Fibroblast of lung (primary cell): Measurements from ENCODE around the gene ABLIM3. TPM values are rescaled to one million over a fixed set of nuclear protein-coding genes. Genes with fewer than 3 reads are reported as not detected.

Source experiments
- DNase-seq, 2 donors: peaks; one replicate each; pipeline versions ENCODE4 v3.0.0 to v3.0.0-alpha.2; 2010; ENCODE audit warnings: low read depth in 2 of 2
- H2AFZ ChIP-seq: 2 replicates; pipeline ENCODE4 v1.5.1; 2012; ENCODE audit warnings: low read length, control low read depth, inconsistent platforms
- H3K27ac ChIP-seq: 2 replicates; pipeline ENCODE4 v1.5.1; 2011; ENCODE audit warnings: low read length, control low read depth; ENCODE audit not compliant: insufficient read depth
- H3K27me3 ChIP-seq: 2 replicates; pipeline ENCODE4 v1.5.1; 2011; ENCODE audit warnings: mild to moderate bottlenecking, low read length; ENCODE audit not compliant: control insufficient read depth, insufficient read depth
- H3K36me3 ChIP-seq: 2 replicates; pipeline ENCODE4 v1.5.1; 2011; ENCODE audit warnings: low read length; ENCODE audit not compliant: control insufficient read depth, insufficient read depth
- H3K4me1 ChIP-seq: 2 replicates; pipeline ENCODE4 v1.5.1; 2011; ENCODE audit warnings: low read length; ENCODE audit not compliant: control insufficient read depth, insufficient read depth; ENCODE audit errors: extremely low read depth
- H3K4me2 ChIP-seq: 2 replicates; pipeline ENCODE4 v1.5.1; 2011; ENCODE audit warnings: low read length, control low read depth; ENCODE audit not compliant: insufficient read depth; ENCODE audit errors: extremely low read depth
- H3K4me3 ChIP-seq, 4 experiments: fragments of 200-600 bp in 1 of 4; sonication (generic) in 1 of 4; replicated peaks in 1 of 4; 2 replicates each; pipeline ENCODE4 v1.5.1; 2011 to 2016; ENCODE audit warnings: low read length in 4 of 4, low read depth in 3 of 4, mild to moderate bottlenecking in 3 of 4, control low read depth in 2 of 4, inconsistent platforms in 1 of 4, mixed read lengths in 1 of 4; ENCODE audit not compliant: insufficient read depth in 1 of 4; ENCODE audit errors: control extremely low read depth in 1 of 4
- H3K79me2 ChIP-seq: 2 replicates; pipeline ENCODE4 v1.5.1; 2012; ENCODE audit warnings: mild to moderate bottlenecking, low read length, inconsistent platforms; ENCODE audit not compliant: control insufficient read depth, insufficient read depth
- H3K9ac ChIP-seq: 2 replicates; pipeline ENCODE4 v1.5.1; 2011; ENCODE audit warnings: mild to moderate bottlenecking, low read length, control low read depth; ENCODE audit not compliant: insufficient read depth
- H3K9me3 ChIP-seq: 2 replicates; pipeline ENCODE4 v1.5.1; 2012; ENCODE audit warnings: low read depth, low read length; ENCODE audit not compliant: control insufficient read depth, insufficient read depth
- H4K20me1 ChIP-seq: 2 replicates; pipeline ENCODE4 v1.5.1; 2011; ENCODE audit warnings: low read length; ENCODE audit not compliant: control insufficient read depth, insufficient read depth; ENCODE audit errors: extremely low read depth
- CTCF ChIP-seq, 2 donors: IDR thresholded peaks in 1 of 2; conservative IDR thresholded peaks in 1 of 2; 1 replicate in 1 of 2; 2 replicates in 1 of 2; pipeline ENCODE4 v1.5.1; 2011 to 2012; ENCODE audit warnings: low read length in 2 of 2, control low read depth in 1 of 2, inconsistent platforms in 1 of 2, low read depth in 1 of 2, mild to moderate bottlenecking in 1 of 2
- EZH2 ChIP-seq: IDR thresholded peaks from 2 replicates; pipeline ENCODE4 v1.5.1; 2012; ENCODE audit warnings: low read length, control low read depth, mild to moderate bottlenecking; ENCODE audit errors: missing control alignments
- polyA plus RNA-seq, 2 donors: library from polyadenylated mRNA; depleted of rRNA in 1 of 2; stranded (reverse) in 1 of 2; unstranded in 1 of 2; fragments of >200 nt; gene quantifications; 2 replicates each; pipeline ENCODE4 v1.2.1, GENCODE V29; 2011 to 2012; ENCODE audit warnings: missing spikeins in 1 of 2
- total RNA-seq: library from RNA; depleted of rRNA; stranded (reverse); fragments of >200 nt; gene quantifications from 2 replicates; pipeline ENCODE4 v1.2.1, GENCODE V29; 2014

The ABLIM3 gene
- total and polyA plus RNA-seq, 2 donors (not counting 1 experiment from before 2014, with no cell fraction given), result 48.1 to 49.9 TPM

- Histone ChIP-seq H3K27me3 (no peaks in the 10 kb centered on the region), H3K4me1 (peaks cover 8% of the 10 kb centered on the region), H3K4me2 (no peak overlapping the region), H4K20me1 (no peaks in the 10 kb centered on the region), H3K9ac (no peak overlapping the region), H3K79me2 (no peaks in the 10 kb centered on the region), H3K27ac (no peak overlapping the region), H3K36me3 (peaks cover 5% of the 10 kb centered on the region), H3K9me3 (no peaks in the 10 kb centered on the region), H2AFZ (no peak overlapping the region), H3K4me3 (no peak overlapping the region)
- no peak for DNase-seq
- TF ChIP-seq EZH2 (no peak), CTCF (conservative IDR thresholded peaks at IDR 0.05 in 1 of 2, IDR thresholded peaks at IDR 0.05 in 1 of 2; ENCODE audit: low read depth in 1 of 2, low read length in 2 of 2) (no peak)
These were observed 120.0 kb downstream of the ABLIM3 start for GRCh38 chr5:149261246-149261645.

- Histone ChIP-seq H3K4me1 (peaks cover 6% of the 10 kb centered on the region), H3K9me3 (no peaks in the 10 kb centered on the region), H3K27me3 (no peaks in the 10 kb centered on the region), H3K4me2 (no peak overlapping the region), H3K36me3 (peaks cover 5% of the 10 kb centered on the region), H2AFZ (no peak overlapping the region), H3K79me2 (no peaks in the 10 kb centered on the region), H3K4me3 (no peak overlapping the region), H3K27ac (no peak overlapping the region), H4K20me1 (no peaks in the 10 kb centered on the region), H3K9ac (no peak overlapping the region)
- TF ChIP-seq EZH2 (no peak), CTCF (conservative IDR thresholded peaks at IDR 0.05 in 1 of 2, IDR thresholded peaks at IDR 0.05 in 1 of 2; ENCODE audit: low read depth in 1 of 2, low read length in 2 of 2) (no peak)
- DNase-seq, result peak in 1 of 2 donors; percentile 12
These were observed 121.0 kb downstream of the ABLIM3 start for GRCh38 chr5:149262315-149262714.

- Histone ChIP-seq H3K79me2 (no peaks in the 10 kb centered on the region), H2AFZ (no peak overlapping the region), H3K9ac (no peak overlapping the region), H3K4me3 (no peak overlapping the region), H3K27me3 (no peaks in the 10 kb centered on the region), H3K9me3 (no peaks in the 10 kb centered on the region), H3K36me3 (peaks cover under 1% of the 10 kb centered on the region), H3K27ac (no peak overlapping the region), H3K4me2 (no peak overlapping the region), H4K20me1 (no peaks in the 10 kb centered on the region), H3K4me1 (no peaks in the 10 kb centered on the region)
- TF ChIP-seq EZH2 (no peak), CTCF (conservative IDR thresholded peaks at IDR 0.05 in 1 of 2, IDR thresholded peaks at IDR 0.05 in 1 of 2; ENCODE audit: low read depth in 1 of 2, low read length in 2 of 2) (peak in 1 of 2 donors; percentile 42)
- DNase-seq, result no peak
These were observed 123.3 kb downstream of the ABLIM3 start for GRCh38 chr5:149264439-149265067.
